NCI-H1417 treated with DMSO at 0.1 percent for 48 hours (cell line): ENCODE data around the gene VAMP2.
A peak's percentile ranks its signal among the peaks of the same experiment; 100 is the strongest.

Source experiments
- DNase-seq: peaks from one replicate; lab custom pipeline; 2025; lab: John Stamatoyannopoulos, UW

VAMP2 gene, protein sequence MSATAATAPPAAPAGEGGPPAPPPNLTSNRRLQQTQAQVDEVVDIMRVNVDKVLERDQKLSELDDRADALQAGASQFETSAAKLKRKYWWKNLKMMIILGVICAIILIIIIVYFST

DNA sequence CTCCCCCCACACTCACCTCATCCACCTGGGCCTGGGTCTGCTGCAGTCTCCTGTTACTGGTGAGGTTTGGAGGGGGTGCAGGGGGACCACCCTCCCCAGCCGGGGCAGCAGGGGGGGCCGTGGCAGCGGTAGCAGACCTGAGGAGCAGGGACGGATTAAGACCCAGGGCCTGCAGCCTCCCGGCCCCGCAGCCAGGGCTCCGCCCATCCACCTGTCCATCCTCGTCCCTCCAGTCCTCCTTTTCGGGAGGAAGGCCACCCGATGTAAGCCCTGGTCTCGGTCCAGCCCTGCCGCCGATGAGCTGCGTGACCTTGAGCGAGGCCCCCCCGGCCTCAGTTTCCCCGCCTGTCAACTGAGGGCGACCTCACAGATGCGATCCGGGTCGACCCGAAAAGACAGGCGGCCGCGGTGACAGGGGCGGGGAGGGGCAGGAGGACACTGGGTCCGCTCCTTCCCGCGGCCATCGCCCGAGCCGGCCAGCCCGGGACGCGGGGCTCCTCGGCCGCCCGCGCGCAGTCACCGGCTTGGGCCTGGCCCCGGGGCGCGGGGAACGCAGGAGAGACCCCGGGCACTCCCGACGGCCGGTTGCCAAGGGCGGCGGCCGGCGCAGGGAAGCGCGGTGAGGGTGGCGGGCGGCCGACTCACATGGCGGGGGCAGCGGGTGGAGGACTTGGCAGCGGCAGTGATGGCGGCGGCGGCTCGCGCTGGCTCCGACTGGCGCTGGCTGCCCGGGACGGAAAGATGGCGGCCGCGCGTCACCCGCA lies at the start of gene VAMP2:
VAMP2 (minus strand) TSS at position 716 of the 764 bp plus-strand sequence; CDS start at position 647, 69 bp downstream.
- DNase-seq = no peak

DNA sequence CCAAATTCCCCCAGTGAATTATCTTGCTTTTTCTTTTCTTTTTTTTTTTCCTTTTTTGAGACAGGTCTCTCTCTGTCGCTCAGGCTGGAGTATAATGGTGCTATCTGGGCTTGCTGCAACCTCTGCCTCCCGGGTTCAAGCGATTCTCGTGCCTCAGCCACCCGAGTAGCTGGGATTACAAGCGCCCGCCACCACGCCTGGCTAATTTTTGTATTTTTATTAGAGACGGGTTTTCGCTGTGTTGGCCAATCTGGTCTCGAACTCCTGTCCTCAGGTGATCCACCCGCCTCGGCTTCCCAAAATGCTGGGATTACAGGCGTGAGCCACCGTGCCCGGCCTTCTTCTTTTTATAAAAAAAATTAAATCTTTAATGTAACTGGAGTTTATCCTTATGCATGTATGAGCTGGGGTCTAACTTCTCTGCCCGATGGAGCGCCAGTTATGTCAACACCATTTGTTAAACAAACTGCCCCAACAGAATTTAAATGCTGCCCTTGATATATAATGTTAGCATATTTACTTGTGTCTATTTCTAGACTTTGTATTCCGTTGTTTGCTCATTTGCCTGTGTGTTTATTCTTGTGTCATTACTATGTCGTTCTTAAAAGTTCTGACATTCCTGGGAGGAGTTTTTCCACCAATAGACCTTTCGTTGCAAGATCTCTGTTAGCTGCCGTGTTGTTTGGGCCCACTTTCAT lies 48.2 kb upstream of the VAMP2 start:
- no peak for DNase-seq

DNA sequence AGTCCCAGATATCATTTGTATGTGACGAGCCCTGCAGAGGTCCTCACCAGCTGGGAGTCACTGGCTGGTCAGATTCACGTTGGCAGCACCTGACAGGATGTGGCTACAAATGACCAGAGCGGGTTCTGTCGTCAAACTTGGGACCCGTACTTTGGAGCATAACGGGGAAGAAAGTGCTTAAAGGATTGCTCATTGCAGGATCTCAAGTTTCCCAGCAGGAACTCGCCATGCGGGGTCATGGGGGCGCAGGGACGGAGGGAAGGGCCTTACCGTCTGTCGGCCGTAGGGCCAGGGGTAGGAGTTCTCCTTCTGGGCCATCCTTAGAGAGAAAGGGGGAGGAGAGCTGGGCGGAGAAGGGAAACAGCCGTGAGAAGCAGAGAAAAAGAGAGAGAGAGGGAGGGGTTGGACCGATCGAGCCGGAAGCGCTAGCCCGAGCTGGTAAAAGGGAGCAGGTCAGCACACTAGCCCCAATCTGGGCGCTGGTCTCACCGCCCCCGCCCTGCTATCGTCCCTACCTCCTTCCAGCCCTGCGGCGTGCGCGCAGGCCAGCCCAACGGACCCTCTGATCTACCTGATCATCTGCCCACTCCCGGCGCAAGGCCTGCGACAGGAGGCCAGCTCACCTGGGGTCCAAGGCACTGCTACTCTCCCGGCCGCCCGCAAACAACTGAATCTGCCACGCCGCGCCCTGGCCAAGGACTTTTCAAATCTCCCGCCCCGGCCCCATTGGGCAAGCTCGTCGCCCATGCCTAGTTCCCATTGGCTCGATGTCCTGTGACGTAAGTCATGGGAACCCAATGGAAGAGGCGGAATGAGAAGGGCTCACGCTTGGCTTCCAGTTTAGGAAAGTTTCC lies 47.4 kb upstream of the VAMP2 start, which contains the start of gene AURKB:
AURKB (minus strand) TSS at position 669 of the 854 bp plus-strand sequence; CDS start at position 318, 351 bp downstream.
- DNase-seq = peak; percentile 47

DNA sequence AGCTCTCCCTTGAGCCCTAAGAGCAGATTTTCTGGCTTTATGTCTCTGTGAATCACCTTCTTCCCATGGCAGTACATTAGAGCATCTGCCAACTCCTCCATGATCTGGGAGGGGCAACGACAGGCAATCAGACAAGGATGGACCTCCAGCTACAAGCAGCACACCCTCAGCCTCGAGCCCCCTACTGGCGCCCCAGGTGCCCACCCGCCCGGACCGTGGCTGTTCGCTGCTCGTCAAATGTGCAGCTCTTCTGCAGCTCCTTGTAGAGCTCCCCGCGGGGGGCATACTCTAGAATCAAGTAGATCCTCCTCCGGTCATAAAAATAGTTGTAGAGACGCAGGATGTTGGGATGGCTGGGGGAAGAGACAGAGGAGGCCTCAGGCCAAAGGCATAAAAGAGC lies 43.8 kb upstream of the VAMP2 start:
- no peak for DNase-seq

DNA sequence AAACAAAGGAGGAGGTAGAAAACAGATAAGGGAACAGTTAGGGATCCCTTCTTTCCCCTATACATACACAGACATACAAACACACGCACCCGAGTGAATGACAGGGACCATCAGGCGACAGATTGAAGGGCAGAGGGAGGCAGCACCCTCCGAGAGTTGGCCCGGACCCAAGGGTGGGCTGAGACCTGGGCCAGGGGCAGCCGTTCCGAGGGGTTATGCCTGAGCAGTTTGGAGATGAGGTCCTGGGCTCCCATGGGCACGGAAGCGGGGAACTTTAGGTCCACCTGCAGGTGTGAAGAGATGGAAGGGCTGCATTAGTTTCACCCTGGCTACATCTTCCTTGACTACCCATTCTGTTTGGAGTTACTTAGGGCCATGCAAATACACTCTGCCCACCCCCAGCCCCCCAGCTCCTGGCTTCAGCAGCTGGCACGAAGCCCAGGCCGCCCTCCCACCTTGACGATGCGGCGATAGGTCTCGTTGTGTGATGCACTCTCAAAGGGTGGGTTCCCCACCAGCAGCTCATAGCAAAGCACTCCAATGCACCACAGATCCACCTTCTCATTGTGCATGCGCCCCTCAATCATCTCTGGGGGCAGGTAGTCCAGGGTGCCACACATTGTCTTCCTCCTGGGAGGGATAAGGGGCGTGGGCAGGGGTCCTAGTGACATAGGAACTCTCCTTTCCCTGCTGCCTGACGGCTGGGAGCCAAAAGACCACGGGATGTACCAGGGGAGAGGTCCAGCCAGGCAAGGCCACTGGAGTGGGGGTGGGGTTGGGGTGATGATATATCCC lies 42.2 kb upstream of the VAMP2 start:
- DNase-seq = no peak

DNA sequence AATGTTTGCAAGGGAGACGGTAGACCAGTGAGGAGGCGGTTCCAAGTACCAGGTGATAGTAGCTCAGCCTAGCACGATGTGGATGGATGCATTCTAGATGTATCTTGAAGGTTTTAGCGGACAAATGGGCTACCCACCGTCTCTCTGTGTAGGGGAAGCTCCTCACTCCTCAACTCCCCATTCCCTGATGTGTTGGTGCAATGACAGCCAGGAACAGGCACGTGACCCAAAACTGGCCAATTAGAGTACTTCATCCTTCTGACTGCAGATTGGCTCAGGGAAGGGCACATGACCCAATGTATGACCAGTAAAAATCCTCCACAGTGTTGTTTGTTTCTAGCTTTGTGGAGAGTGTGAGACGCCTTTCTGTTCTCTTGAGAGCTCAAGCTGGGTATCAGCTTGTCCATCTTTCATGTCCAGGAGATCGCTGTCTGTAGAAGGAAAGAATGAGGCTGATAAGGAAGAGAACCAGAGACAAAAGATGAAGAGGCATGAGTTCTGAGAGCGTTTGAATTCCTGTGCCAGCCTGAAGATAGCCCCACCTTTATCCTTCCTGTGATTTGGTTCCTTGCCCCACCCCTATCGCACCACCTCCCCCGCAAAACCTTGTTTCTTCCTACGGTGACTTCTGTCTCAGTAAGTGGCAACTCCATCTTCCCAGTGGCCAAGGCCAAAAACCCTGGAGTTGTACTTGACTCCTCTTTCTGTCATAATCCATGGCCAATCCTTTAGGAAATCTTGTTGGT lies 29.5 kb upstream of the VAMP2 start:
- no peak for DNase-seq

DNA sequence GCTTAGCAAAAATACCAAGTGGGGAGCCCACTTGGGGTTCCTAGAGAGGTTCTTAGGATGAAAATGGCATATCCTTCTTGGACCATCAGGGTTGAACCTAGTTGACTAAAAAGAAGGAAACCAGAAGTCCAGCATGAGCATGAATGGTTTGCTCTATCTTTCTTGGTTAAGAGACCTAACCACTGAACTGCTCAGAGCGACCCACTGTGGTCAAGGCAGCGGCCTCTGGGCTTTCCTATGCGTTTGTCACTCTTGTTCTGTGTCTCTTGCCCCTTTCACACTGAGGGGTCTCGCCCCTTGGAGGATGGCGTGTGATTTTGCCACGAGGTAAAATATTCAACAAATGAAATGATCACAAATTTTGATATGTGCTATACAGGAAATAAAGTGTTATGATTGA lies 27.8 kb upstream of the VAMP2 start:
- no peak for DNase-seq

DNA sequence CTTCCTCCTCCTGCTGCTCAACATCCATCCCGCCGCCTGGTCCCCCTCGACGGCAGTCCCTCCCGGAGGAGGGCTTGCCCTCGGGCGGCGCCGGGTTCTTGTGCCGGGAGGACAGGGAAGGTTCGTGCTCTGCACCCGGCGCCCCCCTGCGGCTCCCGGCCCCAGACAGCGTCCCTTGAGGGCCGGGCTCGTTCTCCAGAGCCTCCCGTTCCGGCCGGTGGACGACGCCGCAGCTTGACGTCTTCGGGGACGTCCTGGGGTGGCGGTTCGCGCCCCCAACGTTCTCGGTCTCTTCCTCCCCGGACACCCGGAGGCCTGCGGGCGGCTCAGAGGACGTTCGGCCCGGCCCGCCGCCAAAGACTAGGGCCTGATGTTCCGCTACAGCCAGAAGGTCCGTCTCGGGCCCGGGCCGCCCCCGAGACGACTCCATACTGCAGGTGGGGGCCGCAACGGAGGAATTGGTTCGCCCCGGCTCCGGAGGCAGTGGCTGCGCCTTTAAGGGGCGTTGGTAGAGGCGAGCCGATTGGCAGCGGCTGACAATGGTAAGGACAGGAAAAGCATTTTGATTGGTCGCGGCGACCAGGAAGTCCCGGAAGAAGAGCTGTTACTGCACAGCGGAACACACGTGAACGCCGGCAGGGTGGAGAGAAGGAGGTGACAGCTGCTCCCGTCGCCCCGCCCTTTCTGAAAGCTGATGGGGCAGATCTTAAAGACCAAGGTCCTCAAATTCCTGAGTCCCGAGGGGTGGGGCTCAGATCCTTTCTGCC lies 27.1 kb upstream of the VAMP2 start, which contains the start of gene BORCS6:
BORCS6 (minus strand) TSS at position 470 of the 767 bp plus-strand sequence; CDS start at position 430, 40 bp downstream.
- peak; percentile 78 for DNase-seq

DNA sequence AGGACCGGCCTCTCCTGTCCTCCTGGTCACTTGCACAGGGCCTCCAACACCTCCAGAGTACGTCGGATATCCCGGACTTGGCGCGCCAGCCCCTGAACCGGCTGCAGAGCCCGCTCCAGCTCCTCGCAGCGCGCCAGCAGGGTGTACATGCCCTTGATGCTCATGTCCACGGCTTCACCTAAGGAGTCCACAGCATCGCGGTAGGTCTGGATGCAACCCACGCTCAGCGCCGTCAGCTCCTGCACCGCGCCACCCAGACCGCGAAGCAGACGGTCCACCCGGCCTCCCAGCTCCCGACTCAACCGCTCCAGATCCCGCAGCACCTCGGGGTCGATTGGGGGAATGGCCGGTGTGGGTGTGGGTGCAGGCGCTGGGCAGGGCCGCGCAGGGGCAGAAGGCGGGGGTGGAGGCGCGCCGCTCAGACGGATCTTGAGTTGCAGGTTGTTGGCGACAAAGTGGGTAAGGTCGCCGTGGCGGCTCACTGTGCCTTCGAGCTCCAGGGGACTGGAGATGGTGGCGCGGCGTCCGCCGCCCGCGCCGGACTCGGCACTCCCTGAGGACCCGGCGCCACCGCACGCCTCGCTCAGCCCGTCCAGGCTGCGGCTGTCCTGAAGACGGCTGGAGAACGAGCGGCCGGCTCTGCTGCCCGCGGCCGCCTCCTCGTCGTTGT lies 26.4 kb upstream of the VAMP2 start:
- no peak for DNase-seq

DNA sequence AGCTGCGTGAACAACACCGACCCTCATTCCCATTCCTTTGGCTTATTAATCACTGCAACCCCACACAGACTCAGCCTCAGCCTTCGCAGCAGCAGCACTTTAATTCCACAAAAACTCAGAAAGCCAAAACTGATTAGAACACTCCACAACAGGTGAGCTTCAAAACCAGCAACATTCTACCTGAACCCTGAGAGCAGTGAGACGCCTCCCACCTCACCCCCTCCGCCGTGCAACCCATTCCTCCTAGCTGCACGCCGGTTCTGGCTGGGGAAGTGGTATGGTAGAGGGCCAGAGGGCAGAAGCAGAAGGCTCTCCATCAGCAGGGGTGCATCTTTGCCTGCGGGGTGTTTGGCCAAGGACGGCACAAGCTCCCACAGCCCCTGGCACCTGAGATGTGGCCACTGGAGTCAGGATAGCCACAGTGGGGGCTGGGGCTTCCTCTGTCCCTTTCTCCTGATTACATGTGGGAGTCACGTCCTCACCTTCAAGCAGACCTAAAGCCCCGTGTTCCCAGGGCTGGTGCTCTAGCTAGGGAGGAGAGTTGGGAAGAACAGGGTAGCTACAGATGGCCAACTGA lies 25.6 kb upstream of the VAMP2 start:
- no peak for DNase-seq

DNA sequence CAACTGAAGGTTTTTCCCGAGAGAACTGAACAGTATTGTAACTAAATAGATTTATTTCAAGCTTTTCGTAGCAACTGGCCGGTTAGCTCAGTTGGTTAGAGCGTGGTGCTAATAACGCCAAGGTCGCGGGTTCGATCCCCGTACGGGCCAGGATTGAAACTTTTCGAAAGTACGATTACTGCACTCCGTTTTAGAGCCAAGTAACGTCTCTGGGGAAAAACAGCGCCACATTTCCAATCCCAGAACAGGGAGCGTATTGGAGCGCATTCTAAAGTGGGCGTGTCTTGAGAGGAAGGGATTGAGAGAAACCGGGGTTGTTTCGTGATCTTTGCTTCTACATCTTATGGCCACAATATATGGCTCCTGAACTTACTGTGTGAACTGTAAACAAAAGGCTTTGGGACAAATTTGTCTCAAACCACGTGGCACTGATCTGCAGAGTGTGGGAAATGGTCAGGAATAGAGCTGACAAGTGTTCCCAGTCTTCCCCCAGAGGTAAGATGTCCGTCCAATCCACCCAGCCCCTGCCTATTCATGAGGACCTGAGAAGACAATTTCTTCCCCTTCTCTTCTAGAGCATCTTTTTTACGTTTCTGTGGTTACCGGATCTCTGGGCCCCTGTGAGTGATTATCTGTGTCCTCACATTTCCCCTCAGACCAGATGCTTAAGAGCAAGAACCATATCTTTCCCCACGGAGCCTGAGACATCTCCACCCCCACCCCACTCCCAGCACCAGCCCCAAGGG lies 24.9 kb upstream of the VAMP2 start:
- peak; percentile 59 for DNase-seq

DNA sequence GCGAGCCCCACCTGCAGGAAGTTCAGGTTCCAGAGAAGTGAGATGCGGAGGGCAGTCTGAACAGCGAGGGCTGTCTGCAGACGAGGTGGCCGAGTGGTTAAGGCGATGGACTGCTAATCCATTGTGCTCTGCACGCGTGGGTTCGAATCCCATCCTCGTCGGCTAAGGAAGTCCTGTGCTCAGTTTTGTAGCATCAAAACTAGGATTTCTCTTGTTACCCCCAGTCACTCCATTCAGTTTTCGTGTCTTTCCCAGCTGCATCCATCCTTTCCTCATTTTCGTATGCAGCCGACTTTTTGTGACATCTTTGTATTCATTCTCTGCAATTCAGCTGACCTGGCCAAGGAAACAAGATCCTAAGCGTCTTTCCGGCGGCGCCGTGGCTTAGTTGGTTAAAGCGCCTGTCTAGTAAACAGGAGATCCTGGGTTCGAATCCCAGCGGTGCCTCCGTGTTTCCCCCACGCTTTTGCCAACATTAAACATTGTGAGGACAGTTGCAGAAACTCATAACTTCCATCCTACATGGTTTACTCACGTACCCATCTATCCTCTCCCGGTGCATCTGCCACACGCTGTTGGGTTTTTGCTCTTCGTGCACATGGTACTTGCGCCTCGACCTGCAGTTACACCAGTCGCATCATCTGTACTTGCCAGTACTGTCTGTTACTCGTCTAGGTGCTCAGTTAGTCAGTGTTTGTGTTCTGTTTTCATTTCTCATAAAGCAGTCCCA lies 24.2 kb upstream of the VAMP2 start:
- peak; percentile 92 for DNase-seq

DNA sequence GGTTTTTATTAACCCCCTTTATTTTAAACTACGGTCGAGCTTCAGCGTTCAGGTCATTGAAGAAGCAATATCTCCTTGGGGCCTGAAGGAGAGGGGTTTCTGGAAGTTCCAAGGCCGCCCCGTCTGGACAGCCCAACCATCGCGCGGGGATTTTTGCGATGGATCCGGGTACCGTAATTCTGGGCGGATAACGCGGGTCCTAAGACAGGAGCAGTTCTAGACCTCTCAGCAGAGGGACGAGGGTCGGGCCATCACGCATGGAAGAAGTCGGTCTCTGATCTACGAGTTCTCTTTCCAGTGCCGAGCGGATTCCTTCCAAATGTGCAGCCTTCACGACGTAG lies 23.7 kb upstream of the VAMP2 start:
- DNase-seq = no peak

DNA sequence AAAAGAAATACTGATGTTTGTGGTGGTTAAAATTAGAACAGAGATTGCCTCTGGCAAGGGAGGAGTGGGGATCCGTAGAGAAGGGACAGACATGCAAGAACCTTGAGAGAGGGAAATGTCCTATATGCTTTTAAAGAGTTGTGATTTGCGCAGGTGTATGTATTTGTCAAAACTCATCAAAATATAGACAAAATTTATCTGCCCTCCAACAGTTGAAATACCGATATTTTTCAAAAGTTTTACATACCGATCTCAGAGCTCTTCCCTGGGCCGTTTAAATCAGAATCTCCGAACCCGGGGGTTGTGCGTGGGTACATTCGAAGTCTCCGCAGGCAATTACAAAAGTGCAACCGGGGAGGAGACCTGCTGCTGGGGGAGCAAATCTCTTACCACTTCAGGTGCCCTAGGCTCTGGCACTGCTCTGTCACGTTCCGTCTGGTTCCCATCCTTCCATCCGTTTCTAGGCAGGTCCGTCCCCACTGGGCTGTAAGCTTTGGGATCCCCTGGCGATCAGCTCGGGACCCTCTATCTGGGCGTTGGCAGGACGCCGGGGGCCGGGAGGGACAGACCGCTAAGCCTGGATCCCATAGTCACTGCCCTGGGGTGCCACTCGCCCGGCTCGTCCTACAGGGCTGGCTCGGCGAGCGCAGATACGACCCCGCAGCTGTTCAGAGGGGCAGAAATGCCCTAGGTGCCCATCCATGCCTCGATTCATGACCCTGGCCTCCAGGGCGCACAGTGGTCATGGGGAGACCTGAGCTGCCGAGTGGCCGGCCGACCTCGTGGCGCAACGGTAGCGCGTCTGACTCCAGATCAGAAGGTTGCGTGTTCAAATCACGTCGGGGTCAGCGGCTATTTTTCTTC lies 23.1 kb upstream of the VAMP2 start:
- DNase-seq = no peak

DNA sequence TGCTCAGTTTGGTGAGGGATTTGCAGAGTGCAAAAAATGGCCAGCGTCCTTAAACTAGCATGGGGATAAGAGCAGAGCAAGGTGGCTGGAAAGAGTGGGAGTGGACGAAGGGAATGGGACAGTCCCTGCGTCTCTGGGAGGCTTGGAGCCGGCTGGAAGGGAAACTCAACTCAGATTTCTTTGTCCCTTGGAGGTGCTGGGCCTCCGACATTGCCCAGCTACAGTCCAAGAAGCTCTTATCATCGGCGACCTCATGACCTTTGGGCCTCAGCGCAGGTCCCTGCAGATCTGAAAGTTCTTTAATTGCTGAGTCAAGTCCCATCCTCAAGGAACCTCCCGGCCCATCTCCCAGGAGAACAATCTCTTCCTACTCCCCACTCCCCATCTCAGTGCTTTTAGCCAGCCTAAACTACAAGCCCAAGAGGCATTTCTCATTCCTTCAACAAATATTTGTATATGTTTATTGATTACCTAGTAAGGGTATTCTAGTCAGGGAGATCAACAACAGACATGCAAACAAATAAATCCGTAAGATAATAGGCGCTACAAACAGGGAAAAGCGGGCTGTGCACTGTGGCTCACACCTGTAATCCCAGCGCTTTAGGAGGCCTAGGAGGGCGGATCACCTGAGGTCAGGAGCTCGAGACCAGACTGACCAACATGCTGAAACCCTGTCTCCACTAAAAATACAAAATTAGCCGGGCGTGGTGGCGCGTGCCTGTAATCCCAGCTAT lies 14.4 kb upstream of the VAMP2 start:
- no peak for DNase-seq
